HG03432 (cell line): ENCODE results near the gene KIF26B.

Experiments used
- ATAC-seq: cut with Tn5 transposase; IDR thresholded peaks from one replicate; pipeline ENCODE4 v1.9.1; 2021; ENCODE audit warnings: mild to moderate bottlenecking, moderate library complexity; ENCODE audit not compliant: unreplicated experiment

The KIF26B gene

GRCh38 chr1:245234217-245235081 is 79.7 kb downstream of the KIF26B start:
- ATAC-seq, result no peak

- ATAC-seq, result no peak
These were observed 80.4 kb downstream of the KIF26B start for GRCh38 chr1:245235156-245235555.

- no peak for ATAC-seq
These were observed 85.9 kb downstream of the KIF26B start for GRCh38 chr1:245240648-245241165.

- ATAC-seq, result no peak
These were observed 86.8 kb downstream of the KIF26B start for GRCh38 chr1:245241526-245242130.

- ATAC-seq, result no peak
These were observed 88.2 kb downstream of the KIF26B start for GRCh38 chr1:245242989-245243388.

- no peak for ATAC-seq
These were observed 90.4 kb downstream of the KIF26B start for GRCh38 chr1:245245021-245245667.

GRCh38 chr1:245246433-245246832 is 91.6 kb downstream of the KIF26B start:
- no peak for ATAC-seq

- no peak for ATAC-seq
These were observed 92.6 kb downstream of the KIF26B start for GRCh38 chr1:245247356-245247755.

GRCh38 chr1:245247801-245248200 is 93.0 kb downstream of the KIF26B start:
- no peak for ATAC-seq

GRCh38 chr1:245248231-245248731 is 93.5 kb downstream of the KIF26B start:
- no peak for ATAC-seq

- no peak for ATAC-seq
These were observed 101.0 kb downstream of the KIF26B start for GRCh38 chr1:245255783-245256182.

- ATAC-seq, result no peak
These were observed 101.7 kb downstream of the KIF26B start for GRCh38 chr1:245256528-245256927.

- ATAC-seq, result no peak
These were observed 103.6 kb downstream of the KIF26B start for GRCh38 chr1:245258271-245258920.

GRCh38 chr1:245260110-245260882 is 105.5 kb downstream of the KIF26B start:
- ATAC-seq, result no peak

- no peak for ATAC-seq
These were observed 106.1 kb downstream of the KIF26B start for GRCh38 chr1:245260883-245261282.

- ATAC-seq, result no peak
These were observed 107.0 kb downstream of the KIF26B start for GRCh38 chr1:245261786-245262185.

- no peak for ATAC-seq
These were observed 108.8 kb downstream of the KIF26B start for GRCh38 chr1:245263529-245264095.

GRCh38 chr1:245264226-245264625 is 109.4 kb downstream of the KIF26B start:
- no peak for ATAC-seq

GRCh38 chr1:245266105-245266504 is 111.3 kb downstream of the KIF26B start:
- ATAC-seq, result no peak

GRCh38 chr1:245270063-245270462 is 115.3 kb downstream of the KIF26B start:
- ATAC-seq, result no peak
